ENCODE data around the gene CARD10.
A peak's percentile ranks its signal among the peaks of the same experiment; 100 is the strongest.

Gene CARD10

GRCh38 chr22:37467391-37467955 lies 51.7 kb downstream of the CARD10 start:
- DNase-seq (ENCODE audit: low spot score) = no peak

GRCh38 chr22:37464181-37464580 lies 55.0 kb downstream of the CARD10 start:
- no peak for DNase-seq (ENCODE audit: low spot score)

GRCh38 chr22:37462983-37463382 lies 56.2 kb downstream of the CARD10 start:
- no peak for DNase-seq (ENCODE audit: low spot score)

- DNase-seq (ENCODE audit: low spot score) = no peak
Measured at GRCh38 chr22:37462436-37462835, 56.8 kb downstream of the CARD10 start.

- DNase-seq (ENCODE audit: low spot score) = no peak
Measured at GRCh38 chr22:37461961-37462360, 57.3 kb downstream of the CARD10 start.

GRCh38 chr22:37460684-37461083 lies 58.5 kb downstream of the CARD10 start:
- no peak for DNase-seq (ENCODE audit: low spot score)

GRCh38 chr22:37459206-37459605 lies 60.0 kb downstream of the CARD10 start:
- no peak for DNase-seq (ENCODE audit: low spot score)

GRCh38 chr22:37457093-37457893 lies 61.9 kb downstream of the CARD10 start:
- DNase-seq (ENCODE audit: low spot score) = peak; percentile 74

- DNase-seq (ENCODE audit: low spot score) = no peak
Measured at GRCh38 chr22:37456346-37456745, 62.9 kb downstream of the CARD10 start.

- DNase-seq (ENCODE audit: low spot score) = no peak
Measured at GRCh38 chr22:37455896-37456295, 63.3 kb downstream of the CARD10 start.

- DNase-seq (ENCODE audit: low spot score) = peak; percentile 86
Measured at GRCh38 chr22:37454857-37455686, 64.1 kb downstream of the CARD10 start.

GRCh38 chr22:37453696-37454095 lies 65.5 kb downstream of the CARD10 start:
- no peak for DNase-seq (ENCODE audit: low spot score)

- no peak for DNase-seq (ENCODE audit: low spot score)
Measured at GRCh38 chr22:37451218-37451617, 68.0 kb downstream of the CARD10 start.

- no peak for DNase-seq (ENCODE audit: low spot score)
Measured at GRCh38 chr22:37449331-37450001, 69.7 kb downstream of the CARD10 start.

GRCh38 chr22:37448516-37449127 lies 70.6 kb downstream of the CARD10 start:
- DNase-seq (ENCODE audit: low spot score) = no peak

GRCh38 chr22:37445501-37445900 lies 73.7 kb downstream of the CARD10 start:
- DNase-seq (ENCODE audit: low spot score) = no peak

- DNase-seq (ENCODE audit: low spot score) = no peak
Measured at GRCh38 chr22:37443977-37444376, 75.2 kb downstream of the CARD10 start.

GRCh38 chr22:37443086-37443485 lies 76.1 kb downstream of the CARD10 start:
- no peak for DNase-seq (ENCODE audit: low spot score)

GRCh38 chr22:37442537-37442936 lies 76.7 kb downstream of the CARD10 start:
- no peak for DNase-seq (ENCODE audit: low spot score)

- DNase-seq (ENCODE audit: low spot score) = no peak
Measured at GRCh38 chr22:37442135-37442534, 77.1 kb downstream of the CARD10 start.

- DNase-seq (ENCODE audit: low spot score) = no peak
Measured at GRCh38 chr22:37440875-37441274, 78.3 kb downstream of the CARD10 start.

Measured in hepatic stellate cell (primary cell).